Tibial artery (tissue), 4 donors: ENCODE results near the gene STIMATE.

ENCODE experiments used
- DNase-seq, 2 donors: peaks; one replicate each; pipeline ENCODE4 v3.0.0-alpha.2; 2019
- H3K27ac ChIP-seq, 2 donors: fragments of 200-600 bp; sonication (generic) in 1 of 2; 1 replicate in 1 of 2; 2 replicates in 1 of 2; pipeline ENCODE4 v1.5.1; 2018 to 2019; ENCODE audit warnings: mild to moderate bottlenecking in 1 of 2
- H3K27me3 ChIP-seq, 2 donors: fragments of 200-600 bp; sonication (generic) in 1 of 2; one replicate each; pipeline versions ENCODE4 v1.5.1 to v1.6.0; 2016 to 2019
- H3K36me3 ChIP-seq, 3 donors: fragments of 200-600 bp; sonication (generic) in 2 of 3; one replicate each; pipeline ENCODE4 v1.5.1; 2016 to 2019; ENCODE audit warnings: mild to moderate bottlenecking in 2 of 3
- H3K4me1 ChIP-seq, 4 donors: fragments of 200-600 bp; sonication (generic) in 2 of 4; 1 replicate in 3 of 4; 2 replicates in 1 of 4; pipeline ENCODE4 v1.5.1; 2016 to 2019
- H3K4me3 ChIP-seq, 2 donors: fragments of 200-600 bp; sonication (generic) in 1 of 2; 1 replicate in 1 of 2; 2 replicates in 1 of 2; pipeline ENCODE4 v1.5.1; 2018 to 2019; ENCODE audit warnings: mild to moderate bottlenecking in 2 of 2
- H3K9me3 ChIP-seq, 3 donors: fragments of 200-600 bp; sonication (generic) in 1 of 3; one replicate each; pipeline ENCODE4 v1.5.1; 2016 to 2019
- intact Hi-C: fragments of 100-400 bp; cut with DNase I; formaldehyde crosslinking; loops from one replicate; pipeline ENCODE4 v1.15.0; 2023; ENCODE audit warnings: low total_unique reads
- TF ChIP-seq, protein P1 (sequence below), 2 experiments: fragments of 200-600 bp in 1 of 2; fragments of 450-650 bp in 1 of 2; IDR thresholded peaks; one replicate each; pipeline ENCODE4 v1.5.1; 2017 to 2019; ENCODE audit warnings: antibody characterized with exemption in 2 of 2, mild to moderate bottlenecking in 1 of 2, moderate library complexity in 1 of 2

Gene STIMATE

GRCh38 chr3:52890735-52891134 is 6.6 kb downstream of the STIMATE start:
- TF ChIP-seq, protein P1, sequence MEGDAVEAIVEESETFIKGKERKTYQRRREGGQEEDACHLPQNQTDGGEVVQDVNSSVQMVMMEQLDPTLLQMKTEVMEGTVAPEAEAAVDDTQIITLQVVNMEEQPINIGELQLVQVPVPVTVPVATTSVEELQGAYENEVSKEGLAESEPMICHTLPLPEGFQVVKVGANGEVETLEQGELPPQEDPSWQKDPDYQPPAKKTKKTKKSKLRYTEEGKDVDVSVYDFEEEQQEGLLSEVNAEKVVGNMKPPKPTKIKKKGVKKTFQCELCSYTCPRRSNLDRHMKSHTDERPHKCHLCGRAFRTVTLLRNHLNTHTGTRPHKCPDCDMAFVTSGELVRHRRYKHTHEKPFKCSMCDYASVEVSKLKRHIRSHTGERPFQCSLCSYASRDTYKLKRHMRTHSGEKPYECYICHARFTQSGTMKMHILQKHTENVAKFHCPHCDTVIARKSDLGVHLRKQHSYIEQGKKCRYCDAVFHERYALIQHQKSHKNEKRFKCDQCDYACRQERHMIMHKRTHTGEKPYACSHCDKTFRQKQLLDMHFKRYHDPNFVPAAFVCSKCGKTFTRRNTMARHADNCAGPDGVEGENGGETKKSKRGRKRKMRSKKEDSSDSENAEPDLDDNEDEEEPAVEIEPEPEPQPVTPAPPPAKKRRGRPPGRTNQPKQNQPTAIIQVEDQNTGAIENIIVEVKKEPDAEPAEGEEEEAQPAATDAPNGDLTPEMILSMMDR (IDR thresholded peaks at IDR 0.05): no peak
- DNase-seq: no peak
- Histone ChIP-seq H3K4me1 (peaks cover 0 to 84% (median 63%) of the 10 kb centered on the region in 4 donors), H3K36me3 (peaks cover 0 to 2% (median 0%) of the 10 kb centered on the region in 3 donors), H3K27ac (peak overlapping the region; percentile 85 to 89), H3K9me3 (no peaks in the 10 kb centered on the region), H3K4me3 (no peak overlapping the region), H3K27me3 (no peaks in the 10 kb centered on the region)
- intact Hi-C loops: no loop called here

DNA sequence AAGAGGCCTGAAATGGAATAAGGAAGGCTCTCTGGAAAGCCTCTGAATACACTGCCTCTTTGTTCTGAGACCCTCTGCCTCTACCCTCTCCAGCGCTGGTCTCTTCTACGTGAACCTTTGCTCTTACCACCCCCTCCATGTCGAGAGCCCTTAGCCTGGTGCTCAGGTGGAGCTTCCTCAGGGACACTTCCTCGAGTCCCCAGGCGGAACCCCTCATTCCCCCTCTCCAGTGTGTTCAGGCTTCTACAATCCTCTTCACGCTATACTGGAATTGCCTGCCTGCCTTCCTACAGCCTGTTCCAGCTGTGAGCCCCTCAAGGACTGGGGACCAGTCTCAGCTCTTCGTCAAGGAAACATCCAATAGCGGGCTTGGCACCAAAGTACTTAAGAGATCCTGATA is 7.4 kb downstream of the STIMATE start:
- TF ChIP-seq, protein P1 (IDR thresholded peaks at IDR 0.05): no peak
- Histone ChIP-seq H3K4me3 (no peak overlapping the region), H3K4me1 (peaks cover 0 to 79% (median 55%) of the 10 kb centered on the region in 4 donors), H3K36me3 (peaks cover 0 to 7% (median 0%) of the 10 kb centered on the region in 3 donors), H3K9me3 (no peaks in the 10 kb centered on the region), H3K27me3 (no peaks in the 10 kb centered on the region), H3K27ac (peak overlapping the region; percentile 85 to 89)
- no peak for DNase-seq
- intact Hi-C loops: no loop called here

- TF ChIP-seq, protein P1 (IDR thresholded peaks at IDR 0.05): no peak
- peaks cover 0 to 7% (median 0%) of the 10 kb centered on the region in 3 donors for H3K36me3 ChIP-seq
- H3K4me1 ChIP-seq: peaks cover 0 to 51% (median 32%) of the 10 kb centered on the region in 4 donors
- H3K9me3 ChIP-seq: no peaks in the 10 kb centered on the region
- intact Hi-C loops: no loop called here
- no peak for DNase-seq
- H3K27me3 ChIP-seq: no peaks in the 10 kb centered on the region
- H3K4me3 ChIP-seq: no peak overlapping the region
- H3K27ac ChIP-seq: no peak overlapping the region
Measured at GRCh38 chr3:52887166-52887565, 10.2 kb downstream of the STIMATE start.

DNA sequence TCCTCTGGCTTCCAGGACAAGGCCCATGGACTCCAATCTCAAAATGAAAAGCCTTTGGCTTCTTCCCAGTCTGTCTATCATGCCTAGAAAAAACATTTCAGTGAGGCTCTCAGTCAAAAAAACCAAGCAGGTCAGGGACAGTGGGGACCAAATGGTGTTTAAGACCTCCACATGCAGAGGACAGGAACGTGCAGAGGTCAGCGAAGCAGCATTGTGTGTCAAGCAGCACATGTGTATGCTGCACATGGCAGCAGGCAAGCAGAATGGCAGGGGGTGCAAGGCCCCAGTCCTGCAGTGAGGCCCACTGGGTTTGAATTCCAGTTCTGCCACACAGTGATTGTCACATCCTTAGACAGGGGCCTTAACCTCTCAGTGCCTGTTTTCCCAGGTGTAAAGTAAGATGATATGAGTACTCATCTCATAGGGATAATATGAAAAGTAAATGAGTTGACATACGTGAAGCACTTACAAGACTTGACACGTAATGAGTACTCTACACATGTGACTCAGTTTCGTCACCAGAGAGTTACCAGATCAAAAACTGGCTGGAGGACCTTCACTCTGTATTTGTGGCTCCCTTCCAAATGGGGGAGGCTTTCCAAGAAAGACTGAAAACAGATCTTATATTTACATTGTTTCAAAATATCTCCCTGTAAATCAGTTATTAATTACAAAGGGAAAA is 11.2 kb downstream of the STIMATE start:
- Histone ChIP-seq H3K4me3 (no peak overlapping the region), H3K27me3 (no peaks in the 10 kb centered on the region), H3K36me3 (peaks cover 0 to 7% (median 4%) of the 10 kb centered on the region in 3 donors), H3K4me1 (peaks cover 0 to 42% (median 22%) of the 10 kb centered on the region in 4 donors), H3K27ac (no peak overlapping the region), H3K9me3 (no peaks in the 10 kb centered on the region)
- TF ChIP-seq, protein P1 (IDR thresholded peaks at IDR 0.05): no peak
- no peak for DNase-seq
- intact Hi-C loops: no loop called here

DNA sequence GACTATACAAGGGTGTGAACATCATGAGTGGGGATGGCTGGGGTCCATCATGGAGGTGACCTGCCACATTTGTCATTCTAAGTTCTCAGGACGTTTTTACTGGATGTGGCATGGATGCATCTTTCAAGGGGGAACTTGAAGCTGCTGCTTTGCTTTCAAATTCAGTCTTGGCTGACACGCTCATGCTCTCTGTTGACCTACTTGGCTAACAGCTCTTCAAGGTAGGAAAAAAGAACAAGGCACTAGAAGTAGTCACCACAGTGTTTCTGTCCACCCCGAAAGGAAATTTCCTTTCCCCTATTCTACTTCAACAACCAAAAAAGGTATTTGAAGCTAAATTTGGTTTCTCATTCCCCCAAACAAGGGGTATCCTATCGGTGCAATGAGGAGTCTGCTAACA is 15.0 kb downstream of the STIMATE start:
- TF ChIP-seq, protein P1 (IDR thresholded peaks at IDR 0.05): no peak
- DNase-seq: no peak

More for the DNA sequence above, 15.0 kb downstream of the STIMATE start:
- Histone ChIP-seq H3K27ac (no peak overlapping the region), H3K4me3 (no peak overlapping the region), H3K36me3 (peaks cover 9 to 29% (median 26%) of the 10 kb centered on the region in 3 donors), H3K4me1 (peaks cover 0 to 15% (median 4%) of the 10 kb centered on the region in 4 donors), H3K27me3 (no peaks in the 10 kb centered on the region), H3K9me3 (no peaks in the 10 kb centered on the region)
- intact Hi-C loops: no loop called here
